HG02588 (cell line): Measurements from ENCODE around the gene MRPL30.
"Not testable (repeated sequence)": the region's sequence is repeated elsewhere in the genome, so short reads cannot be mapped to it uniquely, and the experiment has no call there.

Source experiments
- ATAC-seq: cut with Tn5 transposase; IDR thresholded peaks from one replicate; pipeline ENCODE4 v1.9.1; 2021; ENCODE audit warnings: mild to moderate bottlenecking, moderate library complexity; ENCODE audit not compliant: unreplicated experiment

The MRPL30 gene

GRCh38 chr2:99180755-99181623 is at the start of gene MRPL30, which contains the start of gene MITD1:
Gene MRPL30 (plus strand): TSS chr2:99181184. CDS start chr2:99186204, 5,020 bp downstream.
Gene MITD1 (minus strand): TSS chr2:99181058. CDS start chr2:99180981, 77 bp downstream.
- ATAC-seq = peak; percentile 93

GRCh38 chr2:99135044-99135556 is 45.9 kb upstream of the MRPL30 start:
- ATAC-seq = not testable (repeated sequence)

- no peak for ATAC-seq
These were observed 42.0 kb upstream of the MRPL30 start for GRCh38 chr2:99139003-99139402.

GRCh38 chr2:99140056-99140859 is 40.7 kb upstream of the MRPL30 start:
- ATAC-seq = no peak

GRCh38 chr2:99140860-99141109 is 40.2 kb upstream of the MRPL30 start:
- ATAC-seq = peak; percentile 33

- ATAC-seq = peak; percentile 85
These were observed 39.6 kb upstream of the MRPL30 start, which contains the start of gene C2orf15 for GRCh38 chr2:99141110-99142108. Gene C2orf15 (plus strand): TSS chr2:99141707. CDS start chr2:99150559, 8,852 bp downstream.

- ATAC-seq = no peak
These were observed 30.3 kb upstream of the MRPL30 start for GRCh38 chr2:99150706-99151105.

- ATAC-seq = no peak
These were observed 28.6 kb upstream of the MRPL30 start for GRCh38 chr2:99152199-99152895.

GRCh38 chr2:99153921-99154604 is 26.9 kb upstream of the MRPL30 start:
- no peak for ATAC-seq

GRCh38 chr2:99154643-99155536 is 26.1 kb upstream of the MRPL30 start, which contains the start of the genes LIPT1 and TSGA10:
Gene LIPT1 (plus strand): TSS chr2:99154967. CDS start chr2:99161958, 6,991 bp downstream.
Gene TSGA10 (minus strand): TSS chr2:99154942. CDS start chr2:99109439, 45,503 bp downstream.
- ATAC-seq = peak; percentile 98

- no peak for ATAC-seq
These were observed 24.1 kb upstream of the MRPL30 start for GRCh38 chr2:99156891-99157290.

GRCh38 chr2:99158599-99158998 is 22.4 kb upstream of the MRPL30 start:
- ATAC-seq = no peak

- no peak for ATAC-seq
These were observed 21.4 kb upstream of the MRPL30 start for GRCh38 chr2:99159594-99159993.

- no peak for ATAC-seq
These were observed 14.8 kb upstream of the MRPL30 start for GRCh38 chr2:99166218-99166617.

- ATAC-seq = no peak
These were observed 11.4 kb upstream of the MRPL30 start for GRCh38 chr2:99169534-99169933.

GRCh38 chr2:99171377-99172140 is 9.4 kb upstream of the MRPL30 start:
- no peak for ATAC-seq

GRCh38 chr2:99181624-99182000 is 628 bp downstream of the MRPL30 start:
- no peak for ATAC-seq
